HG03342 (cell line): ENCODE results near the gene CHRND.
"Not testable (repeated sequence)": the region's sequence is repeated elsewhere in the genome, so short reads cannot be mapped to it uniquely, and the experiment has no call there.

Source experiments
- ATAC-seq: cut with Tn5 transposase; IDR thresholded peaks from one replicate; pipeline ENCODE4 v1.9.1; 2021; ENCODE audit warnings: mild to moderate bottlenecking, moderate library complexity; ENCODE audit not compliant: unreplicated experiment

The CHRND gene

DNA sequence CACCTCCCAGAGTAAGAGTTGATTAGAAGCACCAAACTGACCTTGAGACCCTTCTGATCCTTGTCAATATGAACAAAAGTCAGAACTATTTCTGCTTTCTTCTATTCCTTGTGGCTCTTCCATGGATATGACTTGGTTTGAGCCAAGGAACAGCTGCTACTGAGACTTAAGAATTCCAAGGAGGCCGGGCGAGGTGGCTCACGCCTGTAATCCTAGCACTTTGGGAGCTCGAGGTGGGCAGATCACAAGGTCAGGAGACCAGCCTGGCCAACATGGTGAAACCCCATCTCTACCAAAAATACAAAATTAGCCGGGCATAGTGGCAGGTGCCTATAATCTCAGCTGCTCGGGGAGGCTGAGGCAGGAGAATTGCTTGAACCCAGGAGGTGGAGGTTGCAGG, 44.5 kb downstream of the CHRND start:
- not testable (repeated sequence) for ATAC-seq

DNA sequence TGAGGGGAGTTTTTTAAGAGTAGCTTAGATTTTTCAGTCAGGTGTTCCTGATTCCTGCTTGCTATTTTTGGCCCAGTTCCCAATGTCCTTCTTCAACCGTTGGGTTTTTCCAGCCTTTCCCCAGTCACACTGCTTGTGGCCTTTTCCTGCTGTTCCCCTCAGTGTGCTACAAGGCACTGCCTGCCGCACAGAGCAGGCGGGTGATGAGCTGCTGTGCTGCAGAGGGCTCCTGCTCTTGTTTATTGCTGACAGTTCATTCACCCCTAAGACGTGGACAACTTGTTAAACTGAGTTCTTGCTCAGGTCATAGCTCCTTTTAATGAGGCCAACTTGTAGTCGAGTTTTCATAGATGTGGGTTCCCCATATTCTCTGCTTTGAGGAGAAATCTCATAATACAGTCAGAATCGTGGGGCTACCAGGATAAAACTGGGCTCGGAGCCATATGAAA, 45.1 kb downstream of the CHRND start:
- no peak for ATAC-seq

DNA sequence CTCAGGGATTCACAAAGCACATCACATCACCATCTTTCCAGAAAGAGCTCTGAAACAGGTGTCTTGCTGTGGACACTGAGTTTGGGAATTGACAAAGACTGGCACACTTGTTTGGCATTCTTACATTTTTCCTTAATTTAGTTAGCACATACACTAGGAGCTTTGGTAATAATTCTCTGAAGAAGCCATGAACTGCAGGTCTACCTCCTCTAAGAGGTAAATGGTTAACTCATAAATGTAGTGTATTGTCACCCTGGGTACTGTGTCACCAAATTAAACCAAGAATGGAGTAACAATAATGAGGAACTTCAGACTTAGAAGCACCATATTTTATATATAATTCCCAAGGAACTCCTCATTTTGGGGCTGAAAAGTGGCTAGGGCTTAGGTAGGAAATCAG, 47.1 kb downstream of the CHRND start:
- ATAC-seq: no peak

DNA sequence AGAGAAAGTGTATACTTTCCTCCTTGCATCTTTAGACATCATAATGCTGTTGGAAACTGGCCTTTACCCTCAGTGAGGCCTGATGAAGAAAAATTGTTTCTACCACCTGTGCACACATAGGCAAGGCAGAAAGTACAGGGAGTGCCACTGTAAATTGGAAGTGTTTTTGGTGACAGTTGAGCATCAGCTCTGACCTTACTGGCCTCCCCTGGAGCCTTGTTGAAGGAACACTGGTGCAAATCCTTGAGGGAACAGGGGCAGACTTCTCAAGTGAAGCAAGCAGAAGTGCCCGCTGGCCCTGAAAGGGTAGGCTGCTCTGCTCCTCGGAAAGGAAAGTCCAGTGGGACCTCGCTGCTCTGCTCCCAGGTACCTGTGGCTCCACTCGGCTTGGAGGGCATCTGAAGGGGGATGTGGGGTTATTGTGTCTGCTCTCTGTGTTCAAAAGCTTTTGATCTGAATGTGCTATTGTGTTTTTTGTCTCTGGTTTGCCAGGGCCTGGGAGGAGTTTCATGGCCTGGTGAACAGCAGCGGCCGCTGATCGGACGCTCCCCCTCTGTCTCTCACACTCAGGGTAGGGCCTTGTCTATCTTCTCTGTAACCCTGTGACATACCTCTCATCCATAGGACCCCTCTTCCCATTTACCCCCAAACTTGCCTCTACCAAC, 47.9 kb downstream of the CHRND start:
- ATAC-seq: no peak

DNA sequence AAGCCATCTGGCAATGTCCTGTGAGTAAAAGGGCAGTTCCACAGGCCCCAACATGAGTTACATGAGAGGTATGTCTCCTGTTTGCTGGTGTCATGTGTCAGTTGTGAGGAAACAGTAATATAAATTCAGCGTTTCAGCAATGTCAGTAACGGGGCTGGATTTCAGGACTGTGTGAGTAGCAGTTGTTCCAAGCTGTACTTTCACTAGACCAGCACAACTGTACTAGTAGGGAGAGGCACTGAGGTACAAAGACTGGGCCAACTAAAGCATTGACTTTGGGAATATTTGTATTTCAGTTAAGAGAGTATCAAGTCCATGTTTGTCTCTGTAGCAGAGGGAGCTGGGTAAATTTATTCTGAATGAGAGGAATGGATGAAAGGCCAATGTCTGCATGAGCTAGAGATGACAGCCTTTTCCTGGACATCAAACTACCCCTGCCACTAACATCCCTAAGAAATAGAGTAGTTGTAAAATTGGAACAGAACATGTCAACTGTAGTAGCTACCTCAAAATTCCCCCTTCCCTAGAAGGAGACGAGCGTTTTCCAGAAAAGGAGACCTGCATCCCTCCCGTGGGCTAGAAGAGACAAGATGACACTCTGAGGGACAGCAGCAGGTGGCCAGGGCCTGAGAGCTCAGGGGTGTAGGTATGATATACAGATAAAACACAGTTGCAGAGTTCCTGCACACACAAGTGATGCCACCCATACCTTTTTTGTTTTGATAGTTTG, 48.9 kb downstream of the CHRND start:
- no peak for ATAC-seq

DNA sequence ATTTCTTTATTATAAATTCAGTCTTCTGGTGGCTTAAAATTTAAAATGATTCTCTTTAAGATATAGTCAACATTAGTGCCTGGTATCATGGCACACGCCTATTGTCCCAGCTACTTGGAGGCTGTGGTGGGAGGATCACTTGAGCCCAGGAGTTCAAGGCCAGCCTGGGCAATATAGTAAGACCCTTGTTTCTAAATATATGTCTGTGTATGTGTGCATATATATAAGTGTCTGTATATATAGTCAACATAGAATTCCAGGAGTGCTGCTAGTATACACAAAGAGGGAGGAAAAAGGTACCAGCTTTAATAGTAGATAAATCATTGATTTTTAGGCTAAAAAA, 49.4 kb downstream of the CHRND start:
- no peak for ATAC-seq

DNA sequence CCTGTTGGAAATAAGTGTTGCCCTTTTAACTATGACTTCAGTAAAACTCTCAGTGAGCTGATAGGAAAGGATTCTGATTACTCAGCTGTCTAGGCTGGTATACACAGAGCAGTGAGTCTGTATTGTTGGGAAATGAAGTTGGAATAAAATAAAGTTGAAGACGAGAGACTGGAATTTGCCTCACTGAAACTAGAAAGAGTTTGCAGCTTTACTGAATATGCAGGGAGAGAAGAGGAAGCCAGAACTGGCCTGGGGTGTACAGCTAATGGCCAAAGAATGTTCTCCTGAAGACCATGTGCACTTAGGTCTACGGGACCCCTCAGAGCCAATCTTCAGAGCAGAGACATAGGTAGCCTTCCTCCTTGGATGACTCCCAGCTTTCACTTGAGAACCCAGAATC, 51.0 kb downstream of the CHRND start:
- ATAC-seq: no peak

DNA sequence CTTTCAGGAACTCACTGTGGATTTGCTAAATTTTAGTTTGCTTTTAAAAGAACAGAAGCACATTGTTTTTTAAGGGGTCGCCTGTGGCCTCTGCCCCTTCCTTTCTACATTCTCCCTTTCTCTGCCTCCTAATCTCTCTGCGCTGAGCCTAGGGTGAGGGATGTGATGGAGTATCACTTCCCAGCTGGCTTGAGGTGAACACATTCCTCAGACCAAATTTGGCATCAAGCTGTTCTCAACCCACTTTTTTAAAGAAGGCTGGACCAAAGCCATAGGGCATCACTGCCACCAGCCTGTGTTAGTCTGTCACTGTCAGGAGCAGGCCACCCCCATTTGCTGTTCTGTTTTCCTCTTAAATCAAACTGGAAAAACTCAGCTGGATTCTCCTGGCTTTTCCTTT, 51.9 kb downstream of the CHRND start:
- ATAC-seq: no peak

DNA sequence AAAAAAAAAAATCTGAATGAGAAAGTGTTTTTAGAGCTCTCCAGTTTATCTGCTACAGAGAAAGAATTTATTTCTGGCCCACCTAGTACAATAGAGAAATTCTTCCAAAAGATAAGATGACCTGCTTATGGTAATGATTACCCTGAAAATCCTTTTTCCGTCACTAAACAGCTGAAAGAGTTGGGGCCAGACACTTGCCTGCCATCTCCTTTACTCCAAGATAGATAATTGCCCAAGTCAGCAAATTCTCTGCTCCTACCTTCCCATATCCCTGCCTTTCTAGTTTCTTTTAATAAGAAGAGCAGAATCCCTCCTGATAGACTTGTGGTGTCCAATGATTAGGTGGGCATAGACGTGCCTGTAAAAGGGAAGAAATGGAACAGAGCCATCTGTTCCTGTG, 52.7 kb downstream of the CHRND start:
- no peak for ATAC-seq

DNA sequence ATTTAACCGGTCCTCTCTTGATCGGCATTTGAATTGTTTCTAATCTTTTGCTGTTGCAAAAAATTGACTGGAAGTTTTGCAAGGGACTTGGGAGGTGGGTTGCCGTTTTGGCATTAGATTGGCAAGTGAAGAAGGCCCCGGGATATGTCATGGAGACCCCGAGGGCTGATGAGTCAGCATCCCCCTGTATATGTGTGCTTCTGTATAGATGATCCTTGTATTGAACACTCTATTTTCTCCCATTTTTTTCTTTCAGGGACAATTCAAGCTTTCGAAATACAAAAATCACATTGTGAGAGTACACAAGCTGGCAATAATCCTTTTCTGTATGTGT, 54.7 kb downstream of the CHRND start:
- ATAC-seq: no peak

DNA sequence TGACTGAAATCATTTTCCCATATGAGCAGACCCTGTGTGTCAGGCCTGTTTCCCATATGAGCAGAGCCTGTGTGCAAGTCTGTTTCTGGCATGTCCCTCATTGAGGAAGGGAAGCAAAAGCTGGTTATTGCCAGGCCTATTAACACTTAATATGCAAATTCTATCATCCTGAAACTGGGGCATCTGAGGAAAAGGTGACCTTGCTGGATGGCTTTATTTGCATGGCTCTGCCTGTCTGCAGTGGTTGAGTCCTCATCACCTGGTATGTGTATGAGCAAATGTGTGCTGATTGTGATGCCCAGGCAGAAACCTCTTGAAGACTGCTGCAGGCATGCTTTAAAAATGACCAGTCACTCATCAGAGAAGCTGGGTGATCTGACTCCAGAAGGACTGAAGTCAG, 55.8 kb downstream of the CHRND start:
- ATAC-seq: no peak

DNA sequence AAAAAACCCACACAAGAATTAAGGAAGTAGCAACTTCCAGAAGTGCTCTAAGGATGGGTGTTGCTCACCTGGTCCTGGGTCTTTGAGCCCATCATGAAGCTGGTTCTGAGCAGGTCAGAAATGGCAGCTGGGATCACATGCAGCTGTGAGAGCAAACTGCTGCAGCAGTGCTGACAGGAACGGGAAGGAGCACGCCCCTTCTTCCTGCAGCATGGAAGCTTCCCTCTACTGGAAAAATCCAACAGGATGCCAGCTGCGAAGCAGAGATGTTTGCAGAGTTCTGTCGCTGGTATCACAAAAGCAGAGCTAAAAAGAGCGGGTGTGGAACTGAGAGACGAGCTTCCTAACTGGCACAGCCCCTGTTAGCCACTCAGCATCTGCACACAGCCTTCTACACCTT, 58.3 kb downstream of the CHRND start:
- ATAC-seq: no peak
